ENCODE measurements around the gene TRPC3.

The TRPC3 gene

DNA sequence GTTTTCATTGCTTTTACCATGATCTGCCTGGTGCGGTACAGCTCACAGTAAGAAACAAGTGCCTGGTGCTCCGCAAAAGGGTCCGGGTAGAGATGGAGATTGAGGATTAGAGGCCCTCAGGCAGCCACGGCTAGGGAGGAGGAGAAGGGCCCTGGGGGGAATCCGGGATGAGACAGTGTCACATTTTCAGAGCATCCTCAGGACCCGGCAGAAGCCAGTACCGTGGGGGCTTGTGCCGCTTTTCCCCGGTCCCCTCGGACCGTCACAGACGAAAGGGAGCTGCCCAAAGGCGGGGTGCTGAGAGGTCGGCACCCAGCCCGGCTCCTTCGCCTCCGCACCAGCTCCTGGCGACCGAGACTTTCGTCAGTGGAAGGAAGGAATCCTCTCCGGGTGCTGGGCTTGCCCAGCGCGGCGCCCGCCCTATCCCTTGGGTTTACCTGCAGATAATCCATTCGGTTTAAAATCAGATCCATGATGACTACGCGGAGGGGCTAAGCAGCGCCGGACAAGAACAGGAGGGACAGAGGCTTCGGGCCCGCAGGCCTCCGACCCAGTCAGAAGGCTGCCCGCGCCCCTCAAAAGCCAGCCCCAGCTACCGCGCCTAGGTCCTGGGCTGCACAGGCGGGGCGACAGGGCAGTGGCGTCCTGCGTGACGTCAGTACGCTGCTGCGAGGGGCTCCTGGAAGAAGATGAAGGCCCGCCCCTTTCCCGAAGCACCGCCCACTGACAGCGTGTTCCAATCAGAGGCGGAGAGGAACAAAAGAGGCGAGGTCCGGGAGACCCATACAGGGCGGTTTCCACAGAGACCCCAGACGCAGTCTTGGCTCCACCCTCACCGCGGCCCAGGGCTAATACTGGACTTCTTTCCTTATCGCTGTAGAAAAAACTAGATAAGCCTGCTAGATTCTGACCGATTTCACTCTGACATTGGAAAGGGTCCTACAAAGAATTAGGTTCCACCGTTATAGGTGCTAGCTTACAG lies 81.7 kb downstream of the TRPC3 start, which contains the start of gene BBS7:
TSS of gene BBS7 (minus strand) at position 634 of the 982 bp plus-strand sequence. CDS start at position 473, 161 bp downstream.
- peak; percentile 99 for DNase-seq

DNA sequence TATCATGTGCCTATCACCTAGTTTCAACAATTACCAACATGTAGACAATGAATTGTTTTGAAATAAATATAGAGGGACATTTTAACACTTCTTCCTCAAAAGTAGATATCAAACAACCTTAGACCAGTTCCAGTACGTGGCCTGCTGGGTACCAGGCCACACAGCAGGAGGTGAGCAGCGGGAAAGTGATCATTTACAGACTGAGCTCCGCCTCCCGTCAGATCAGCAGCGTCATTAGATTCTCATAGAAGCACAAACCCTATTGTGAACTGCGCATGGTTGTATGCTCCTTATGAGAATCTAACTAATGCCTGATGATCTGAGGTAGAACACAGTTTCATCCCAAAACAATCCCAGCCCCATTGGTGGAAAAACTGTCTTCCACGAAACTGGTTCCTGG lies 88.1 kb downstream of the TRPC3 start:
- peak; percentile 5 for DNase-seq

DNA sequence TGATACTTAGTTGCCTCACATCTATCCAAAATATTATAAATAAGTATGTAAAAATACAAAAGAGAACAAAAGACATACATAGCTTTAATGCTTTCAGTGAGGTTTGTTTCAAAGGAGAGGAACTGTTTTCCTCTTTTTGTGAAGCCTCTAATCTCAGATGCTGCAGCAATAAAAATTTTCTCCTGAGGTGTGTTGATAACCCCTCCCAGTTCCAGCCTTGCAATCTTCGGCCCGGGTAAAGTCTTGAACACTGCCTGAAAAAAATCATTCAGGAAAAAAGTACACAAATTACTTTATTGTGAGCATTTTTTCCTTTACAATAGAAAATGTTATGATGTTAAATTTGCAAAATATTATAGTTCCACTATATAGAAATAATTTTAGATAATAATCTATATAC lies 90.4 kb downstream of the TRPC3 start:
- DNase-seq, result no peak

DNA sequence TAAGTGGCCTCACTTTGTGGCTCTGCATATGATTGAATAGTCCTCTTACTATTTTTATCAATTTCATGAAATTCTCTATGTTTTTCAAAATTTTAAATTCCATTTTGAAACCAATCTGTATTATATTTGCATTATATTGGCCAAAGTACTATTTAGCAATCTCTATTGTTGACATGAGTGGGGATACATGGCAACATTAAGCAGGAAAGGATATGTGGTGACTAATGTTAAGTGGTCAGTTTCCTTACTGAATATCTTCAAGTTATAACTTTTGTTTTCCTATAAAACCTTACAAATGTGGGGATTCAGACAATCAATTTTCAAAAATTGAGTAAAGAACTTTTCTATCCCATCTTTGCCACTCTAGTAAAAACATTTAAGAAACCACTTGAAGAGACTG lies 91.7 kb downstream of the TRPC3 start:
- DNase-seq, result no peak

DNA sequence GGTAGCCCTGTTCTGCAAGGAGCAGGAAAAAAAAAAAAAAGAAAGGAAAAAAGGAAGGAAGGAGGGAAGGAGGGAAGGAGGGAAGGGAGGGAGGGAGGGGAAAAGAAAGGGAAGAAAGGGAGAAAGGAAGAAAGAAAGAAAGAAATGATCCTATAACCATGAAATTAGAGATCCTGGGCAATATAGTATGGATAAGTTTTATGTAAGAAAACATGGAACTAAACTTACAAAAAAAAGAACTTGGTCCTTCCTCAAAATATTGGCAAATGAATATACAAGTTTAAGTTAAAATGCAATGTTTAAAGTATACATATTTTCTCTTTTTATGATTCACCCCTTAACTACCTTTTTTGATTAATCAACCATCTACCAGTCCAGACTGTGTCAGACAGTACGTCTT lies 100.5 kb downstream of the TRPC3 start:
- DNase-seq, result no peak

DNA sequence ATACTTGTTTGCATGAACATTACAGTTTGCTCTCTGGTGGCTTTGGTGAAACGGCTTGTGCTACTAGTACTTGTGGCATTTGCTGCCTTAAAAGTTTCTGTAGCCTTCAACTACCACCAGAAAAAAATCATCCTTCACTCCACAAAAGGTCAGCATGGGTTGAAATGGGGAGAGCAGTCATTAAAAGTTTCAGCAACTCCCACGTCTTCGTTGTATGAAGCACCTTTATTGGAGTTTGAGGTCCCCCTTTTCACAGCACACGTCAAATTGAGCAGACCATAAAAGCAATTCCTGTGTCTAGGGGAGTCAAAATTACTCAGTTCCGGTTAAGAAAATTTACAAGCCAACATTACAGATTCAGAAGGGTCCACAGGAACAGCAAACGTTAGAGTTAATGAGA lies 105.2 kb downstream of the TRPC3 start:
- no peak for DNase-seq

DNA sequence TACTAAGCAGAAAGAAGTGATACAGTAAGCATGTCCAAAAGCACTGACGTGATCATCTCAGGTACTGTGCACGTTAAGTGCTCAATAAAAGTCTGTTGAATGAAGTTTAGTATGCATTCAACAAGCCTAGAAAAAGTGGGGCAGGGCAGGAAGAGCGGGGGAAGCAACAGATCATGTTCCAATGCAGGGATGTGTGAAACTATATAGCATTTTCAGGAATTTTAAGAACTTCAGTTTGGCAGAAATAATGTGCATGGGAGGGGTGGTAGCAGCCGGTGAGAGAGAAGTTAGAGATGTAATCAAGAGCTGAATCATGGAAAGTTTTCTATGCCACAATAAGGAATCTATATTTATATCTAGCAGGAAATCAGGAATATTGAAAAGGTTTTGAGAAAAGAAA lies 109.0 kb downstream of the TRPC3 start:
- DNase-seq, result no peak

DNA sequence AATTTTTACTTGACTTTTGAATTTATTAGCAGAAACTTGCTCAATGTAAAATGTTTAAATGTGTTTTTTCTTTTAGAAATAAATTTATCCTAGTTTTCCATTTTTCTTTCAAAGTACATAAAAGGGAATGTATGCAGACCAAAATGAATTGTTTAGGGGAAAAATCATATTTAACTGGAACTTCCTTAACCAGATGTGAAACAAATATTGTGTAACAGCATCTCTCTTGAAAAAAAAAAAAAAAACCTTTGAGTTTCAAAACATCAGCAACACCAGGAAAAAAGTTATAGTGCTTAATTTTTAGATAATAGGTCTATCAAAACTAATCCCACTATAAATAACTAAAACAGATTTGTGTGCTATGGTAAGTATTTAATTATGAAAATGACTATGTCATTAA lies 113.7 kb downstream of the TRPC3 start:
- no peak for DNase-seq

DNA sequence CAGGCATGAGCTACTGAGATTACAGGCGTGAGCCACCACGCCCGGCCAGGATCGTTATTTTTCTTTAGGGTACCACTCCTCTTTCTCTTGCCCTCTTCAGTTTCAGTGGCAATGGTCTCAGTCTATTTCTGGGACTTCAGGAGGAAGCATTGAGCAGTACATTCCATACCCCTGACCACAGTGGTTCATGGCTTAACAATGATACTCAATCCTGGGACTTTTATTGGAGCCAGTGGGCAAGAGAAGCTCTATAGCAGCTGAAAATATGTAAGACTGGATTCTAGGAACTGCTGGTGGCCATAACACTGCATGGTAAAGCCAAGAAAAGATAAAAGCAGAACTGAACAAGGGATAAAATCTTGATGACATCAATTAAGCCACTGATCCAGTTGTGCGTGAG lies 122.3 kb downstream of the TRPC3 start:
- DNase-seq, result no peak
